Lung (tissue), 12 donors: Measurements from ENCODE around the gene FGFR4. TPM values are rescaled to one million over a fixed set of nuclear protein-coding genes. Genes with fewer than 3 reads are reported as not detected.

Source experiments
- ATAC-seq: fragments of 200-7000 bp; cut with Tn5 transposase; one replicate; pipeline ENCODE4 v1.9.1; 2020; ENCODE audit warnings: moderate number of reproducible peaks; ENCODE audit not compliant: insufficient read depth, low FRiP score
- DNase-seq, 3 donors: peaks; one replicate each; pipeline ENCODE4 v3.0.0-alpha.2; 2013 to 2017
- H3K27ac ChIP-seq, 2 donors: one replicate each; pipeline ENCODE4 v1.5.1; 2013; ENCODE audit warnings: mild to moderate bottlenecking in 2 of 2, moderate library complexity in 2 of 2, control low read depth in 1 of 2, inconsistent platforms in 1 of 2, low read depth in 1 of 2, low read length in 1 of 2
- H3K27me3 ChIP-seq, 3 donors: one replicate each; pipeline ENCODE4 v1.5.1; 2013; ENCODE audit warnings: low read length in 2 of 3; ENCODE audit not compliant: control insufficient read depth in 3 of 3, insufficient read depth in 3 of 3
- H3K36me3 ChIP-seq, 4 donors: one replicate each; pipeline ENCODE4 v1.5.1; 2013; ENCODE audit warnings: low read length in 4 of 4, mild to moderate bottlenecking in 1 of 4, moderate library complexity in 1 of 4; ENCODE audit not compliant: control insufficient read depth in 4 of 4, insufficient read depth in 4 of 4
- H3K4me1 ChIP-seq, 5 donors: one replicate each; pipeline ENCODE4 v1.5.1; 2013; ENCODE audit warnings: low read length in 5 of 5, mild to moderate bottlenecking in 2 of 5, moderate library complexity in 1 of 5; ENCODE audit not compliant: control insufficient read depth in 5 of 5, insufficient read depth in 5 of 5
- H3K4me3 ChIP-seq: one replicate; pipeline ENCODE4 v1.5.1; 2013; ENCODE audit warnings: mild to moderate bottlenecking, control low read depth, moderate library complexity
- H3K9ac ChIP-seq, 2 donors: one replicate each; pipeline ENCODE4 v1.5.1; 2013; ENCODE audit warnings: low read length in 2 of 2, control low read depth in 1 of 2; ENCODE audit not compliant: insufficient read depth in 1 of 2
- H3K9me3 ChIP-seq, 4 donors: one replicate each; pipeline ENCODE4 v1.5.1; 2013; ENCODE audit warnings: low read length in 3 of 4, mild to moderate bottlenecking in 1 of 4, moderate library complexity in 1 of 4; ENCODE audit not compliant: control insufficient read depth in 4 of 4, insufficient read depth in 3 of 4
- WGBS, 2 donors: extraction: QIAGEN DNeasy Blood & Tissue Kit; methylation state at CpG; one replicate each; pipeline ENCODE4 v1.1.7; 2013; 5-methylcytosine and 5-hydroxymethylcytosine counted together
- polyA plus RNA-seq, 2 donors: library from polyadenylated mRNA; stranded (reverse); fragments of 200-250 nt; gene quantifications; one replicate each; pipeline ENCODE4 v1.2.1, GENCODE V29; 2013
- total RNA-seq, 2 donors: library from RNA; depleted of rRNA in 1 of 2; stranded (reverse); fragments of >200 nt in 1 of 2; gene quantifications; one replicate each; pipeline ENCODE4 v1.2.1, GENCODE V29; 2014 to 2021
- TF ChIP-seq, protein P1 (sequence below): IDR thresholded peaks from 2 replicates; pipeline ENCODE4 v1.5.1; 2012; ENCODE audit warnings: mild to moderate bottlenecking; ENCODE audit errors: control extremely low read depth, extremely low read depth
- donor health status: control.
- donor health status: control.
- donor health status: Bipolar disorder and iron deficiency.
- donor health status: healthy.
- donor health status: DM: yes; HTN: yes; CAD: no.

Gene FGFR4
- total and polyA plus RNA-seq, 4 donors, result 20.9 to 106 (median 43.8) TPM

- no peak overlapping the region for H3K9ac ChIP-seq
- peaks cover 0 to 27% (median 9%) of the 10 kb centered on the region in 5 donors for H3K4me1 ChIP-seq
- DNase-seq, result peak; percentile 51 to 81 (median 66)
Measured at GRCh38 chr5:177109810-177110209, 23.1 kb downstream of the FGFR4 start.

DNA sequence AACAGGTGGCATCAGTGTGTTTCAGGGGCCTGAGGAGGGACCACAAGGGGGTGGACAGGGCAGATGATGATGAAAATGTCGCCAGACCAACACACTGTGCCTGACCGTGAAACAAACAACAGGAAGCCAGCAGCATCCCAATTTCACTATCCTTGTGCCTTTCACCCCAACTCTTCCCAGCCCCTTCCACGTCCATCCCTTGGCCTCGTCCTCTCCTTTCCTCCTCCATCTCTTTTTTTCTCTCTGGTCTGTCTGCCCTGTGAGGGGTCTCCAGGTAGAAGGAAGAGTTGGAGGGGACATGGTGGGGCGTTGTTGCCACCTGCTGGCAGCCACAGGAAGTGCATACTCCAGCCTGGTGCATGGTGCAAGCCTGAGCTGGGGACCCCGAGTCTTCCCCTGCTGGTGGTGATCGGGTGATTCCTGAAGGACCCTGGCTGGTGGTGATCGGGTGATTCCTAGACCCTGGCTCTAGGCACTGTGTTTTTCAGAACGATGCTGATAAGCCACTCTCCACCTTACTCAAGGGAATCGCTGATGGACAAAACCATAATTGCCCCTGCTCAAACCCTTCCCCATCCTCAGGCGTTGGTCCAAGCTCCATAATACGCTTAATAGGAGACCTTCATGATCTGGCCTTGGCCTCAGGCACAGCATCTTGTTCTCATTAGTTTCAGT, 25.1 kb downstream of the FGFR4 start:
- H3K4me3 ChIP-seq, result no peak overlapping the region
- ATAC-seq (no peak), DNase-seq (peak; percentile 71 to 75 (median 72))
- TF ChIP-seq, protein P1, sequence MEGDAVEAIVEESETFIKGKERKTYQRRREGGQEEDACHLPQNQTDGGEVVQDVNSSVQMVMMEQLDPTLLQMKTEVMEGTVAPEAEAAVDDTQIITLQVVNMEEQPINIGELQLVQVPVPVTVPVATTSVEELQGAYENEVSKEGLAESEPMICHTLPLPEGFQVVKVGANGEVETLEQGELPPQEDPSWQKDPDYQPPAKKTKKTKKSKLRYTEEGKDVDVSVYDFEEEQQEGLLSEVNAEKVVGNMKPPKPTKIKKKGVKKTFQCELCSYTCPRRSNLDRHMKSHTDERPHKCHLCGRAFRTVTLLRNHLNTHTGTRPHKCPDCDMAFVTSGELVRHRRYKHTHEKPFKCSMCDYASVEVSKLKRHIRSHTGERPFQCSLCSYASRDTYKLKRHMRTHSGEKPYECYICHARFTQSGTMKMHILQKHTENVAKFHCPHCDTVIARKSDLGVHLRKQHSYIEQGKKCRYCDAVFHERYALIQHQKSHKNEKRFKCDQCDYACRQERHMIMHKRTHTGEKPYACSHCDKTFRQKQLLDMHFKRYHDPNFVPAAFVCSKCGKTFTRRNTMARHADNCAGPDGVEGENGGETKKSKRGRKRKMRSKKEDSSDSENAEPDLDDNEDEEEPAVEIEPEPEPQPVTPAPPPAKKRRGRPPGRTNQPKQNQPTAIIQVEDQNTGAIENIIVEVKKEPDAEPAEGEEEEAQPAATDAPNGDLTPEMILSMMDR, result peak; percentile 83
- peaks cover 0 to 28% (median 12%) of the 10 kb centered on the region in 5 donors for H3K4me1 ChIP-seq
- 22 to 28% methylated on average over 12 of the region's 12 CpGs for WGBS, 2 donors
- no peak overlapping the region for H3K27ac ChIP-seq
- no peak overlapping the region for H3K9ac ChIP-seq
- H3K27me3 ChIP-seq, result no peaks in the 10 kb centered on the region
- H3K9me3 ChIP-seq, result no peaks in the 10 kb centered on the region
- H3K36me3 ChIP-seq, result no peaks in the 10 kb centered on the region

More at GRCh38 chr5:177109810-177110209, 23.1 kb downstream of the FGFR4 start:
- TF ChIP-seq, protein P1, result no peak
- no peak for ATAC-seq
- Histone ChIP-seq H3K27ac (peak overlapping the region in 1 of 2 donors; percentile 20), H3K36me3 (no peaks in the 10 kb centered on the region), H3K4me3 (no peak overlapping the region), H3K27me3 (no peaks in the 10 kb centered on the region), H3K9me3 (no peaks in the 10 kb centered on the region)
- 71 to 79% methylated on average over 9 of the region's 9 CpGs for WGBS, 2 donors

DNA sequence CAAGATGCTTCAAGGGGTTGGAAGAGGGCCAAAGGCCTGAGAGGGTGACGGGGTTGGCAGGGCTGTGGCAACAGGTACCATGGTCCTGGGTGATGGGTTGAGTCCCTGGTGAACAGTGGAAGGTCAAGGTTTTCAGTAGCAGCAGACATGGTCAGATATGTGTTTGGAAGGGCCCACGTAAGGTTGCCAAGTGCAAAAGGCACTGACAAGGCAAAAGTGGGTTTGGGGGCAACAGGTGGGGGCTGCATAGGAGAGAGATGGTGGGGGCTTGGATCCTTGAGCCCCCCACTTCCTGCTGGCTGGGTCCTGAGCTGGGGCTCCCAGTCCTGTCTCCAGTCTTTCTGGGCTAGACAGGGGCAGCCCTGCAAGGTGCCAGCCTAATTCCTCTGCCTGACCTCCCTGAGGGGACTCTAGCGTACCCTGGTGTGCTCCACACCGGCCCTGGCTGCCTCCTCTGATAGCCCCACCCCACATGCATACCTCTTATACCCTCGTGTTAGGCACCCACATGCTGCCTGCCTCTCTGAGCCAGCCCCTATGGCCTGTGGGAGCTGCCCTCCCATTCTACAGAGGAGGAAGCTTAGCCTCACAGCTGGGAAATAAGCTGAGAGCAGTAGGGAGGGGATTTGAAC, 26.0 kb downstream of the FGFR4 start:
- H3K27ac ChIP-seq, result no peak overlapping the region
- no peaks in the 10 kb centered on the region for H3K9me3 ChIP-seq
- ATAC-seq (no peak), DNase-seq (no peak)
- WGBS, 2 donors, result 76 to 83% methylated on average over 5 of the region's 5 CpGs
- no peak overlapping the region for H3K4me3 ChIP-seq
- peaks cover 0 to 32% (median 12%) of the 10 kb centered on the region in 5 donors for H3K4me1 ChIP-seq
- no peaks in the 10 kb centered on the region for H3K36me3 ChIP-seq
- no peaks in the 10 kb centered on the region for H3K27me3 ChIP-seq
- no peak overlapping the region for H3K9ac ChIP-seq
- TF ChIP-seq, protein P1, result no peak
